Muscle of leg (tissue), 11 donors: Measurements from ENCODE around the gene STAT6. TPM values are rescaled to one million over a fixed set of nuclear protein-coding genes. Genes with fewer than 3 reads are reported as not detected.

Source experiments
- DNase-seq: peaks from one replicate; pipeline ENCODE4 v3.0.0; 2013
- H3K27ac ChIP-seq: one replicate; pipeline ENCODE4 v1.5.1; 2013; ENCODE audit warnings: mild to moderate bottlenecking, low read length, control low read depth
- H3K27me3 ChIP-seq: one replicate; pipeline ENCODE4 v1.6.1; 2013; ENCODE audit warnings: low read length; ENCODE audit not compliant: control insufficient read depth, insufficient read depth
- H3K36me3 ChIP-seq: one replicate; pipeline ENCODE4 v1.6.1; 2013; ENCODE audit warnings: low read length; ENCODE audit not compliant: control insufficient read depth, insufficient read depth
- H3K4me1 ChIP-seq: one replicate; pipeline ENCODE4 v1.6.1; 2013; ENCODE audit warnings: low read length; ENCODE audit not compliant: control insufficient read depth, insufficient read depth
- H3K4me3 ChIP-seq: one replicate; pipeline ENCODE4 v1.5.1; 2013; ENCODE audit warnings: low read length, control low read depth
- H3K9me3 ChIP-seq: replicated peaks from 2 replicates; pipeline ENCODE4 v1.6.1; 2013; ENCODE audit warnings: low read depth, low read length; ENCODE audit not compliant: control insufficient read depth
- WGBS: methylation state at CpG from one replicate; pipeline ENCODE4 v1.1.5; 2013; ENCODE audit warnings: missing lambda C conversion rate; ENCODE audit not compliant: insufficient coverage; 5-methylcytosine and 5-hydroxymethylcytosine counted together
- polyA plus RNA-seq, 8 donors: library from polyadenylated mRNA; unstranded; fragments of 120-200 nt; gene quantifications; one replicate each; pipeline versions ENCODE4 v1.2.1 to v1.2.3, GENCODE V29; 2013; ENCODE audit warnings: inconsistent platforms in 1 of 8, low replicate concordance in 1 of 8; ENCODE audit not compliant: insufficient read length in 8 of 8, insufficient read depth in 1 of 8
- total RNA-seq: library from RNA; stranded (reverse); fragments of 120-200 nt; gene quantifications from one replicate; pipeline ENCODE4 v1.2.4, GENCODE V29; 2013

STAT6 gene
- total and polyA plus RNA-seq, 9 donors: 26.9 to 56.3 (median 36.4) TPM

- peak within 1 kb of the TSS; percentile 54 for H3K27ac ChIP-seq
- peak; percentile 47 for DNase-seq
- no peak within 1 kb of the TSS for H3K4me3 ChIP-seq
- peaks cover 68% of the 10 kb centered on the region for H3K36me3 ChIP-seq
- no peaks in the 10 kb centered on the region for H3K27me3 ChIP-seq
- peaks cover 77% of the 10 kb centered on the region for H3K4me1 ChIP-seq
- H3K9me3 ChIP-seq: no peaks in the 10 kb centered on the region
- 27% methylated on average over 5 of the region's 8 CpGs for WGBS
Measured at GRCh38 chr12:57146961-57147944, 36.1 kb upstream of the STAT6 start, which contains the start of gene LRP1-AS. Gene LRP1-AS (minus strand): TSS chr12:57147619.

GRCh38 chr12:57146092-57146491 is 34.9 kb upstream of the STAT6 start:
- DNase-seq: no peak
- Histone ChIP-seq H3K27me3 (no peaks in the 10 kb centered on the region), H3K4me1 (peaks cover 77% of the 10 kb centered on the region), H3K36me3 (peaks cover 78% of the 10 kb centered on the region), H3K27ac (peak overlapping the region; percentile 38), H3K9me3 (no peaks in the 10 kb centered on the region), H3K4me3 (no peak overlapping the region)
- WGBS: no CpG with 5 or more reads among the region's 2 CpGs

- Histone ChIP-seq H3K27me3 (no peaks in the 10 kb centered on the region), H3K4me1 (peaks cover 75% of the 10 kb centered on the region), H3K36me3 (peaks cover 77% of the 10 kb centered on the region), H3K27ac (no peak overlapping the region), H3K9me3 (no peaks in the 10 kb centered on the region), H3K4me3 (no peak overlapping the region)
- DNase-seq: no peak
- WGBS: 74% methylated on average over 7 of the region's 10 CpGs
Measured at GRCh38 chr12:57145460-57146059, 34.4 kb upstream of the STAT6 start.

GRCh38 chr12:57143454-57143853 is 32.3 kb upstream of the STAT6 start:
- peaks cover 80% of the 10 kb centered on the region for H3K36me3 ChIP-seq
- WGBS: 100% methylated on average over 1 of the region's 4 CpGs

GRCh38 chr12:57142727-57143126 is 31.6 kb upstream of the STAT6 start:
- peaks cover 68% of the 10 kb centered on the region for H3K4me1 ChIP-seq

More at GRCh38 chr12:57143454-57143853, 32.3 kb upstream of the STAT6 start:
- no peaks in the 10 kb centered on the region for H3K9me3 ChIP-seq
- H3K4me1 ChIP-seq: peaks cover 67% of the 10 kb centered on the region
- H3K27ac ChIP-seq: no peak overlapping the region
- H3K27me3 ChIP-seq: no peaks in the 10 kb centered on the region
- DNase-seq: no peak
- H3K4me3 ChIP-seq: no peak overlapping the region

GRCh38 chr12:57142121-57142520 is 31.0 kb upstream of the STAT6 start:
- no peak overlapping the region for H3K4me3 ChIP-seq
- 18% methylated on average over 7 of the region's 9 CpGs for WGBS
- DNase-seq: peak; percentile 89
- H3K4me1 ChIP-seq: peaks cover 67% of the 10 kb centered on the region
- H3K9me3 ChIP-seq: no peaks in the 10 kb centered on the region
- H3K27ac ChIP-seq: peak overlapping the region; percentile 65
- peaks cover 74% of the 10 kb centered on the region for H3K36me3 ChIP-seq
- no peaks in the 10 kb centered on the region for H3K27me3 ChIP-seq

More at GRCh38 chr12:57142727-57143126, 31.6 kb upstream of the STAT6 start:
- H3K4me3 ChIP-seq: no peak overlapping the region
- H3K36me3 ChIP-seq: peaks cover 79% of the 10 kb centered on the region
- WGBS: no CpG with 5 or more reads among the region's 7 CpGs
- DNase-seq: no peak
- H3K9me3 ChIP-seq: no peaks in the 10 kb centered on the region
- no peaks in the 10 kb centered on the region for H3K27me3 ChIP-seq
- peak overlapping the region; percentile 65 for H3K27ac ChIP-seq

- Histone ChIP-seq H3K4me3 (no peak overlapping the region), H3K36me3 (peaks cover 73% of the 10 kb centered on the region), H3K27ac (no peak overlapping the region), H3K4me1 (peaks cover 66% of the 10 kb centered on the region), H3K9me3 (no peaks in the 10 kb centered on the region), H3K27me3 (no peaks in the 10 kb centered on the region)
- 67% methylated on average over 7 of the region's 8 CpGs for WGBS
- no peak for DNase-seq
Measured at GRCh38 chr12:57141249-57141648, 30.1 kb upstream of the STAT6 start.

- WGBS: 100% methylated on average over 1 of the region's 6 CpGs
- Histone ChIP-seq H3K27me3 (no peaks in the 10 kb centered on the region), H3K4me1 (peaks cover 69% of the 10 kb centered on the region), H3K4me3 (no peak overlapping the region), H3K9me3 (no peaks in the 10 kb centered on the region), H3K27ac (no peak overlapping the region), H3K36me3 (peaks cover 62% of the 10 kb centered on the region)
- DNase-seq: no peak
Measured at GRCh38 chr12:57139796-57140649, 28.9 kb upstream of the STAT6 start.

- peak; percentile 62 for DNase-seq
- no peaks in the 10 kb centered on the region for H3K9me3 ChIP-seq
- H3K27me3 ChIP-seq: no peaks in the 10 kb centered on the region
- peaks cover 52% of the 10 kb centered on the region for H3K36me3 ChIP-seq
- peak overlapping the region; percentile 61 for H3K27ac ChIP-seq
- WGBS: 30% methylated on average over 4 of the region's 13 CpGs
- H3K4me3 ChIP-seq: no peak overlapping the region
- peaks cover 80% of the 10 kb centered on the region for H3K4me1 ChIP-seq
Measured at GRCh38 chr12:57138526-57139272, 27.5 kb upstream of the STAT6 start.
